22Rv1 (cell line): ENCODE results near the gene GALK2.

Experiments
- H3K27ac ChIP-seq: fragments of 450-650 bp; 2 replicates; pipeline ENCODE4 v1.5.1; 2017
- ZFX ChIP-seq: fragments of 450-650 bp; IDR thresholded peaks from 2 replicates; pipeline ENCODE4 v1.6.1; 2017; ENCODE audit warnings: antibody characterized with exemption, borderline replicate concordance
- TF ChIP-seq, protein P1 (sequence below): fragments of 450-650 bp; IDR thresholded peaks from 2 replicates; pipeline ENCODE4 v1.5.1; 2017; ENCODE audit warnings: mild to moderate bottlenecking

GALK2 gene

DNA sequence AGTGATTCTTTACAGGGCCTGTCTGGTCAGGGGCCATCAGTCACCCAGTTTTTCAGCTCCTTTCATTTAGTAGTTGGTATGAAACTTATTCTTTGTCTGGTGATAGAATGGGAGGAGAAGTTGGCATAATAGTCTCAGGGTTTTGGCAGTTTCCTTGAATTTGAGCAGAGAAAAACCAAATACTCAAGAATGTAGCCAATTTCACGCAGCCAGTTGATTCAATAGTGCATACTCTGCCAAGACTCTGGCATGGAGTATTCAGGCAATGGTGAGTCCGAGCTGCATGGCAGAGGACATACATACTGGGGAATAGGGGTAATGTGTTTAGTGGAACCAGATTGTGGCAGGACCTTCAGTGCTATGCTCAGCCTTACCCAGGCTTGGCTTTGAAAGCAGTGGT lies 118.3 kb downstream of the GALK2 start:
- TF ChIP-seq ZFX, result no peak
- TF ChIP-seq, protein P1, sequence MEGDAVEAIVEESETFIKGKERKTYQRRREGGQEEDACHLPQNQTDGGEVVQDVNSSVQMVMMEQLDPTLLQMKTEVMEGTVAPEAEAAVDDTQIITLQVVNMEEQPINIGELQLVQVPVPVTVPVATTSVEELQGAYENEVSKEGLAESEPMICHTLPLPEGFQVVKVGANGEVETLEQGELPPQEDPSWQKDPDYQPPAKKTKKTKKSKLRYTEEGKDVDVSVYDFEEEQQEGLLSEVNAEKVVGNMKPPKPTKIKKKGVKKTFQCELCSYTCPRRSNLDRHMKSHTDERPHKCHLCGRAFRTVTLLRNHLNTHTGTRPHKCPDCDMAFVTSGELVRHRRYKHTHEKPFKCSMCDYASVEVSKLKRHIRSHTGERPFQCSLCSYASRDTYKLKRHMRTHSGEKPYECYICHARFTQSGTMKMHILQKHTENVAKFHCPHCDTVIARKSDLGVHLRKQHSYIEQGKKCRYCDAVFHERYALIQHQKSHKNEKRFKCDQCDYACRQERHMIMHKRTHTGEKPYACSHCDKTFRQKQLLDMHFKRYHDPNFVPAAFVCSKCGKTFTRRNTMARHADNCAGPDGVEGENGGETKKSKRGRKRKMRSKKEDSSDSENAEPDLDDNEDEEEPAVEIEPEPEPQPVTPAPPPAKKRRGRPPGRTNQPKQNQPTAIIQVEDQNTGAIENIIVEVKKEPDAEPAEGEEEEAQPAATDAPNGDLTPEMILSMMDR, result no peak

DNA sequence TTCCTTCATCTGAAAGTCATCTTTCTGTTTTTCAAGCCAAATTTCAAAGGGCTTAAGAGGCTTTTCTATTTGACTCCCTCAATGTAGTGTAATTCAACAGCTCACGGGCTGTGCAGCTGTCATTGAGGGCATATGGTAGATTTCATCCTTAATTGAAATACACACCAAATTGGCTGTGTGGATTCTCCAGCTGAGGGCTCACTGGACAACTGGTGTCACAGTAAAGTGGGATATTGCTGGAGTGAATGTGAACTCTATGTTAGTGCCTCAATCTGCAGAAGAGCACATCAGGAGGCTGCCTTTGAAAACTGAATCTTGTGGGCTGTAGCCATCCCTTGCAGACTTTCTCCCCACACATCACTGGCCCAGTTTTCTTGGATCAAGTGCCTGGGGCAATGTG lies 120.1 kb downstream of the GALK2 start:
- H3K27ac ChIP-seq, result no peak overlapping the region
- TF ChIP-seq, protein P1, result no peak
- TF ChIP-seq ZFX, result no peak

More for the DNA sequence above, 118.3 kb downstream of the GALK2 start:
- no peak overlapping the region for H3K27ac ChIP-seq

DNA sequence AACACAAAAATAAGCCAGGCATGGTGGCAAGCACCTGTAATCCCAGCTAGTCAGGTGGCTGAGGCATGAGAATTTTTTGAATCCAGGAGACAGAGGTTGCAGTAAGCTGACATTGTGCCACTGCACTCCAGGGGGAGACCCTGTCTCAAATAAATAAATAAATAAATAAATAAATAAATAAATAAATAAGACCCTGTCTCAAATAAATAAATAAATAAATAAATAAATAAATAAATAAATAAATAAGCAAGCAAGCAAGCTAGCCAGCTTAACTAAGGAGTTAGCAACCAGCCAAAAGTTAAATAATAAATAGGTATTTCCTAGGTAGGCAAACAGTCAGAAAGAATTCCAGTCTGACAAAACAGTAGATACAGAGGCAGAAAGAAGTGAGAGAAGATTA lies 123.9 kb downstream of the GALK2 start:
- no peak overlapping the region for H3K27ac ChIP-seq
- TF ChIP-seq, protein P1, result no peak
- TF ChIP-seq ZFX, result no peak

DNA sequence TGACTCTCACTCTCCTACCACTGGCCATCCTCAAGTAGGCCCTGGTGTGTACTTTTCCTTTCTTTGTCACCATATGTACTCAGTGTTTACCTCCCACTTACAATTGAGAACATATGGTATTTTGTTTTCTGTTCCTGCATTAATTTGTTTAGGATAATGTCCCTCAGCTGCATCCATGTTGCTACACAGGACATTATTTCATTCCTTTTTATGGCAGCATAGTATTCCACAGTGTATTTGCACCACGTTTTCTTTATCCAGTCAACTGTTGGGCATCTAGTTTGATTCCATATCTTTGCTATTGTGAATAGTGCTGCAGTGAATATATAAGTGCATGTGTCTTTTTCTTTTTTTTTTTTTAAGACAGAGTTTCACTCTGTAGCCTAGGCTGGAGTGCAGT lies 126.2 kb downstream of the GALK2 start:
- TF ChIP-seq, protein P1, result no peak
- TF ChIP-seq ZFX, result no peak
- H3K27ac ChIP-seq, result no peak overlapping the region

DNA sequence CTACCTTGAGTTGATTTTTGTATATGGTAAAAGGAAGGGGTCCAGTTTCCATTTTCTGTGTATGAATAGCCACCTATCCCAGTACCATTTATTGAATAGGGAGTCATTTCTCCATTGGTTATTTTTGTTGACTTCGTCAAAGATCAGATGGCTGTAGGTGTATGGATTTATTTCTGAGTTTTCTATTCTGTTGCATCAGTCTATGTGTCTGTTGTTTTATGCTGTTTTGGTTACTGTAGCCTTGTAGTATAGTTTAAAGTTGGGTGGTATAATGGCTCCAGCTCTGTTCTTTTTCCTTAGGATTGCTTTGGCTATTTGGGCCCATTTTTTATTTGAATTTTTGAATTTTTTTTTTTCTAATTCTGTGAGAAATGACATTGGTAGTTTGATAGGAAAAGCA lies 127.5 kb downstream of the GALK2 start:
- TF ChIP-seq, protein P1, result no peak
- TF ChIP-seq ZFX, result no peak
- no peak overlapping the region for H3K27ac ChIP-seq

DNA sequence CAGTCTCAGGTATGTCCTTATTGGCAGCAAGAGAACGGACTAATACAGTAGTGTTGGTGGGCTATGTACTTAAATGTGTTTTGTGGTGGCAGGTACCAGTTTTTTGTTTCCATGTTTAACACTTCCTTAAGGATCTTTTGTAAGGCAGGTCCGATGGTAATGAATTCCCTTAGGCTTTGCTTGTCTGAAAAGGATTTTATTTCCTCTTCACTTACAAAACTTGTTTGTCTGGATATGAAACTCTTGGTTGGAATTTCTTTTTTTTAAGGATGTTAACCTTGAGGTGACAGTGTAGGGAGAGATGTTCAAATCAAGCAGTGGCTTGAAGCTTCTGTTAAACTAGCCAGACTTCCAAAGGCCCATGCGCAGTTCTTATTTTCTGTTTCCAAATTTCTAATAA lies 130.8 kb downstream of the GALK2 start:
- no peak overlapping the region for H3K27ac ChIP-seq
- TF ChIP-seq, protein P1, result no peak
- no peak for TF ChIP-seq ZFX

DNA sequence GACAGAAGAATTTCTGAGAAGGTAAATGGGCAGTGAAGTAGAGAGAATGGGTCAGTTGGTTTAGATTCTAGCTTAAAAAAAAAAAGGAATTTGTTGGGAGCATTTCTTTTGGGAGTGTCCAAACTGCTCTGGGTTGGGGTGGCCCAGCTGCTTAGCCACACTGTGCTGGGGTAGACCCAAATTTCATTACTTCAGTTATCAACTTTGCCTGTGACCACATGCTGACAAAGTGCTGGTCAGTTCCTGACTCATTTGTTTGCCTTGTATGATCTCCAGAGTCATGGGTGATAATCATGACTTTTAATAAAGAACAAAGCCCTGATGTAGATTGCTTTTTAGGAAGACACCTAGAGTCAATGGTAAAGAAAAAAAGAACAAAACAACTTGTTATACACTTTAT lies 131.5 kb downstream of the GALK2 start:
- no peak overlapping the region for H3K27ac ChIP-seq
- no peak for TF ChIP-seq ZFX
- TF ChIP-seq, protein P1, result no peak
